HL-60 (cell line): ENCODE data around the gene SHLD1.

ENCODE experiments used
- DNase-seq, 2 experiments: peaks; one replicate each; pipeline ENCODE4 v3.0.0-alpha.2; 2010 to 2020; ENCODE audit warnings: low read depth in 1 of 2, low spot score in 1 of 2
- H3K27ac ChIP-seq: fragments of 250-450 bp; sonication (Bioruptor Pico); replicated peaks from 2 replicates; pipeline ENCODE4 v1.5.1; 2020; ENCODE audit warnings: mild to moderate bottlenecking, moderate library complexity
- H3K27me3 ChIP-seq: fragments of 250-450 bp; sonication (Bioruptor Pico); 2 replicates; pipeline ENCODE4 v1.5.1; 2021; ENCODE audit warnings: mild to moderate bottlenecking, moderate library complexity; ENCODE audit not compliant: insufficient read depth, poor library complexity, severe bottlenecking
- H3K4me3 ChIP-seq: replicated peaks from 2 replicates; pipeline ENCODE4 v1.5.1; 2011; ENCODE audit warnings: mild to moderate bottlenecking, control low read depth, low read length; ENCODE audit not compliant: insufficient read depth
- CTCF ChIP-seq: IDR thresholded peaks from one replicate; pipeline ENCODE4 v1.5.1; 2011; ENCODE audit warnings: low read length, control low read depth, inconsistent platforms; ENCODE audit not compliant: insufficient read depth
- GABPA ChIP-seq: IDR thresholded peaks from 2 replicates; pipeline ENCODE4 v1.6.1; 2012; ENCODE audit warnings: low read depth
- POLR2AphosphoS5 ChIP-seq: IDR thresholded peaks from 2 replicates; pipeline ENCODE4 v1.6.1; 2012; ENCODE audit warnings: low read depth
- REST ChIP-seq: IDR thresholded peaks from 2 replicates; pipeline ENCODE4 v1.6.1; 2012; ENCODE audit warnings: low read depth; ENCODE audit not compliant: insufficient replicate concordance
- SPI1 ChIP-seq: IDR thresholded peaks from 2 replicates; pipeline ENCODE4 v1.6.1; 2012; ENCODE audit warnings: low read depth, mild to moderate bottlenecking, borderline replicate concordance

Gene SHLD1

GRCh38 chr20:5751856-5752255 lies 1.7 kb downstream of the SHLD1 start:
- no peak overlapping the region for H3K4me3 ChIP-seq
- no peak overlapping the region for H3K27ac ChIP-seq
- TF ChIP-seq SPI1 (no peak), POLR2AphosphoS5 (no peak), CTCF (no peak), GABPA (no peak), REST (no peak)
- H3K27me3 ChIP-seq = no peaks in the 10 kb centered on the region
- no peak for DNase-seq

GRCh38 chr20:5753814-5754213 lies 3.6 kb downstream of the SHLD1 start:
- H3K27ac ChIP-seq = no peak overlapping the region
- no peak for DNase-seq
- no peaks in the 10 kb centered on the region for H3K27me3 ChIP-seq
- no peak overlapping the region for H3K4me3 ChIP-seq
- TF ChIP-seq GABPA = no peak
- no peak for TF ChIP-seq POLR2AphosphoS5
- TF ChIP-seq SPI1 = no peak
- TF ChIP-seq CTCF = no peak
- TF ChIP-seq REST = no peak

GRCh38 chr20:5757949-5758348 lies 7.7 kb downstream of the SHLD1 start:
- no peak for TF ChIP-seq GABPA
- TF ChIP-seq POLR2AphosphoS5 = no peak
- no peak for TF ChIP-seq SPI1
- TF ChIP-seq CTCF = no peak
- no peak for TF ChIP-seq REST
- no peak overlapping the region for H3K27ac ChIP-seq
- no peak for DNase-seq
- H3K4me3 ChIP-seq = no peak overlapping the region
- no peaks in the 10 kb centered on the region for H3K27me3 ChIP-seq
